MV-4-11 (cell line): Measurements from ENCODE around the gene SOX21.
"Not testable (repeated sequence)": the region's sequence is repeated elsewhere in the genome, so short reads cannot be mapped to it uniquely, and the experiment has no call there.

Experiments
- DNase-seq: peaks from one replicate; lab custom pipeline; 2025; lab: John Stamatoyannopoulos, UW

The SOX21 gene

GRCh38 chr13:94712287-94712811 is at the start of gene SOX21:
TSS of gene SOX21 (minus strand) at chr13:94712545. CDS start at chr13:94712049, 496 bp downstream.
- no peak for DNase-seq

- no peak for DNase-seq
These were observed 49.1 kb upstream of the SOX21 start for GRCh38 chr13:94761407-94761806.

GRCh38 chr13:94759120-94759728 is 46.9 kb upstream of the SOX21 start:
- no peak for DNase-seq

- no peak for DNase-seq
These were observed 46.2 kb upstream of the SOX21 start for GRCh38 chr13:94758436-94758960.

- no peak for DNase-seq
These were observed 41.0 kb upstream of the SOX21 start for GRCh38 chr13:94753327-94753726.

GRCh38 chr13:94749162-94749561 is 36.8 kb upstream of the SOX21 start:
- DNase-seq, result no peak

- no peak for DNase-seq
These were observed 26.9 kb upstream of the SOX21 start for GRCh38 chr13:94739235-94739634.

GRCh38 chr13:94731028-94731427 is 18.7 kb upstream of the SOX21 start:
- no peak for DNase-seq

- DNase-seq, result not testable (repeated sequence)
These were observed 17.6 kb upstream of the SOX21 start for GRCh38 chr13:94729941-94730340.

GRCh38 chr13:94726425-94726824 is 14.1 kb upstream of the SOX21 start:
- no peak for DNase-seq

- no peak for DNase-seq
These were observed 10.4 kb upstream of the SOX21 start for GRCh38 chr13:94722609-94723345.

- not testable (repeated sequence) for DNase-seq
These were observed 6.4 kb upstream of the SOX21 start for GRCh38 chr13:94718697-94719096.

- no peak for DNase-seq
These were observed 5.6 kb upstream of the SOX21 start for GRCh38 chr13:94717916-94718315.

GRCh38 chr13:94716016-94716415 is 3.7 kb upstream of the SOX21 start:
- DNase-seq, result no peak

GRCh38 chr13:94713561-94714182 is 1.3 kb upstream of the SOX21 start:
- no peak for DNase-seq

GRCh38 chr13:94712812-94713560 is 641 bp upstream of the SOX21 start:
- DNase-seq, result no peak

- DNase-seq, result no peak
These were observed 621 bp downstream of the SOX21 start for GRCh38 chr13:94711561-94712286.

- no peak for DNase-seq
These were observed 1.3 kb downstream of the SOX21 start for GRCh38 chr13:94710881-94711560.

GRCh38 chr13:94710065-94710781 is 2.1 kb downstream of the SOX21 start:
- DNase-seq, result no peak
